Measurements from ENCODE around the gene TP53I11. TPM values are rescaled to one million over a fixed set of nuclear protein-coding genes. Genes with fewer than 3 reads are reported as not detected.

TP53I11 gene
- total RNA-seq, 1 experiment from 2014 or later: 17.7 TPM

DNA sequence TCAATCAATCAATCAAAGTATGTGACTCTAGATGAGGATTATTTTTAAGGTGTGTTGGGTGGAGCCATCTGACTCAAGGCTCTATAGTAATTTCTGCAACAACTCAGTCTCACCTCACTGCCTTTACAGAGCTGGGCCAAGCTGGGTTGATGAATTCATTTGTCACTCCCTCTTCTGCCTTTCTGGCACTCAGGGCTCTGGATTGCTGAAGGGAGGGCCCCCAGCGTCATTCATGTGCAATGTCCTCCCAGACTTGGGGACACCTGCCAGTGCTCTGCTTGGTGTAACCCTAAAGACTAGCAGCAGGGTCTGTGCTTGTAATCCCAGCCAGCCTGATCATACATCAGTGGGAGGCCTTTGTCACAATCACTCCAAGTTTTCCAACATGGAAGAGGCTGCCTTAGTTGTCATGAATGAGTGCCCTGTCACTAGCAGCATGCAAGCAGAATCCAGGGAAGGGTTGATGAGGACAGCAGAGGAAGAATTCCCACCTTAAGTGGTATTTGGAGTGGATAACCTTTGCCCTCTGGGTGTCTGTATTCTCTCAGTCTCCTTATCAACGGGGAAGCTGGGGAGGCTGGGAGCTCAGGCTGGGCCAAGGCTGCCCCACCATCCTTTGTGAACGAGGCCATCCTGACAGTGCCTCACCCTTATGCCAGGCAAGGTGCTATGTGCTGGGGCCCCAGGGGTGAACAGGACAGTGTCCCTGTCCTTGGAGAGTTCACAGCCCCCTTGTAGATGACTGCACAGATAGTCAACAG, 2.0 kb upstream of the TP53I11 start:
- DNase-seq (ENCODE audit: unreplicated experiment): no peak
- intact Hi-C loops (cut with micrococcal nuclease): loop anchor here (10.0 kb wide), 1 partner anchor 92 kb away; no protein-coding TSS in a partner anchor
- no TSS peak for BruUV-seq (replicated peaks)
- TF ChIP-seq CTCF (IDR thresholded peaks at IDR 0.05; ENCODE audit: unreplicated experiment): no peak
- ChIA-PET POLR2A (no interaction called here), CTCF (interaction anchor here (0.5 to 1.5 kb wide), 5 partner anchors 16 to 1588 kb away, joined by 3 to 5 read pairs (median 4); no protein-coding TSS in a partner anchor)
- Mint-ChIP-seq H3K4me1 (ENCODE audit: insufficient read depth, unreplicated experiment) (peaks cover 9% of the 10 kb centered on the region), H3K36me3 (ENCODE audit: insufficient read depth, unreplicated experiment) (no peaks in the 10 kb centered on the region), H3K27ac (ENCODE audit: low read depth, unreplicated experiment) (no peak overlapping the region), H3K9me3 (ENCODE audit: unreplicated experiment) (no peaks in the 10 kb centered on the region), H3K27me3 (ENCODE audit: insufficient read depth, unreplicated experiment) (no peaks in the 10 kb centered on the region), H3K4me3 (ENCODE audit: unreplicated experiment) (no peak overlapping the region)

GRCh38 chr11:44952082-44952481, 1.4 kb upstream of the TP53I11 start:
- DNase-seq (ENCODE audit: unreplicated experiment): no peak
- intact Hi-C loops (cut with micrococcal nuclease): loop anchor here (10.0 kb wide), 1 partner anchor 93 kb away; no protein-coding TSS in a partner anchor
- no peak for TF ChIP-seq CTCF (IDR thresholded peaks at IDR 0.05; ENCODE audit: unreplicated experiment)
- Mint-ChIP-seq H3K27me3 (ENCODE audit: insufficient read depth, unreplicated experiment) (no peaks in the 10 kb centered on the region), H3K4me3 (ENCODE audit: unreplicated experiment) (no peak overlapping the region), H3K9me3 (ENCODE audit: unreplicated experiment) (no peaks in the 10 kb centered on the region), H3K27ac (ENCODE audit: low read depth, unreplicated experiment) (no peak overlapping the region), H3K4me1 (ENCODE audit: insufficient read depth, unreplicated experiment) (peaks cover 9% of the 10 kb centered on the region), H3K36me3 (ENCODE audit: insufficient read depth, unreplicated experiment) (no peaks in the 10 kb centered on the region)
- CTCF ChIA-PET: interaction anchor here (0.5 to 1.5 kb wide), 4 partner anchors 16 to 1588 kb away, joined by 3 to 4 read pairs (median 4); no protein-coding TSS in a partner anchor
- POLR2A ChIA-PET: no interaction called here
- no TSS peak for BruUV-seq (replicated peaks)

GRCh38 chr11:44950031-44950624, 555 bp downstream of the TP53I11 start:
- intact Hi-C loops (cut with micrococcal nuclease): loop anchor here (10.0 kb wide), 1 partner anchor 95 kb away; no protein-coding TSS in a partner anchor
- POLR2A ChIA-PET: interaction anchor here (0.6 to 1.1 kb wide), 4 partner anchors 23 to 452 kb away, joined by 3 to 4 read pairs (median 3); no protein-coding TSS in a partner anchor
- DNase-seq (ENCODE audit: unreplicated experiment): no peak
- TF ChIP-seq CTCF (IDR thresholded peaks at IDR 0.05; ENCODE audit: unreplicated experiment): no peak
- no peaks in the 10 kb centered on the region for H3K27me3 Mint-ChIP-seq (ENCODE audit: insufficient read depth, unreplicated experiment)
- CTCF ChIA-PET: interaction anchor here (0.6 to 1.0 kb wide), 8 partner anchors 9 to 25 kb away, joined by 3 to 6 read pairs (median 4); no protein-coding TSS in a partner anchor
- H3K36me3 Mint-ChIP-seq (ENCODE audit: insufficient read depth, unreplicated experiment): no peaks in the 10 kb centered on the region
- H3K4me1 Mint-ChIP-seq (ENCODE audit: insufficient read depth, unreplicated experiment): peaks cover 3% of the 10 kb centered on the region
- no peak overlapping the region for H3K27ac Mint-ChIP-seq (ENCODE audit: low read depth, unreplicated experiment)
- peak overlapping the region; percentile 68 for H3K4me3 Mint-ChIP-seq (ENCODE audit: unreplicated experiment)
- no peaks in the 10 kb centered on the region for H3K9me3 Mint-ChIP-seq (ENCODE audit: unreplicated experiment)
- no TSS peak for BruUV-seq (replicated peaks)

All from MCF 10A (cell line).